Aortic smooth muscle cell (primary cell): ENCODE measurements around the gene SLC25A21. TPM values are rescaled to one million over a fixed set of nuclear protein-coding genes. Genes with fewer than 3 reads are reported as not detected.

ENCODE experiments used
- total RNA-seq: library from RNA; depleted of rRNA; stranded (reverse); fragments of >200 nt; gene quantifications from 2 replicates; pipeline ENCODE4 v1.2.3, GENCODE V29; 2014

SLC25A21 gene
- 0.25 and 0.40 TPM in 2 replicates for total RNA-seq

GRCh38 chr14:37172024-37172869 is at the start of gene SLC25A21:
TSS of gene SLC25A21 (minus strand) at chr14:37172606.

GRCh38 chr14:37197421-37198272 is 25.2 kb upstream of the SLC25A21 start, which contains the start of gene MIPOL1:
TSS of gene MIPOL1 (plus strand) at chr14:37197937. CDS start at chr14:37247889, 49,952 bp downstream.

GRCh38 chr14:36661506-36662257 is 510.7 kb downstream of the SLC25A21 start, which contains the start of gene PAX9:
TSS of gene PAX9 (plus strand) at chr14:36661860. CDS start at chr14:36662090, 230 bp downstream.

Other genes starting within 250 kb of the SLC25A21 start
- 10.0 and 12.5 TPM in 2 replicates for gene MIPOL1, start 25.3 kb upstream of the SLC25A21 start, total RNA-seq